Stimulated activated CD4-positive, alpha-beta T cell treated with anti-CD3 and anti-CD28 coated beads, Interleukin-15, amount 100 ng/mL, for 1 hour (primary cell): Measurements from ENCODE around the gene CENPC.
"Not testable (repeated sequence)": the region's sequence is repeated elsewhere in the genome, so short reads cannot be mapped to it uniquely, and the experiment has no call there.

ENCODE experiments used
- DNase-seq, 2 donors: peaks; one replicate each; pipeline ENCODE4 v3.0.0-alpha.2; 2020; ENCODE audit warnings: low read depth in 1 of 2, low spot score in 1 of 2

Gene CENPC

DNA sequence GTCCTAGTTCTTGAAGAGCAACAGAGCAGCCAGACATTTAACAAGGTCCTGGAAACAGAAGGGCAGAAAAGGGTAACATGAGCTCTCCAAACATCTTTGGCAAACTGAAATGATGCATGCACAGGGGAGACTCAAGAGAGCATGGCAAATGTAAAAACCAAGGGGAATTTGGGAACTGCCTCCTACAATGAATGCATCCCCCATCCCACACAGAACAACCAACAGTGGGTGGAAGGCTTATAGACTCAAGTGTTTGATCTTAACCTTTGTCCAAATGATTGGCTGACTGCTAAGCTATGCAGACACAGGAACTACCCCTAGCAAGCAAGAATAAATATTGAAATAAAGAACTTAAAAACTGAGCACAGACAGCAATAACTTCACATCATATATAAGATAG is 74.4 kb downstream of the CENPC start:
- no peak for DNase-seq

DNA sequence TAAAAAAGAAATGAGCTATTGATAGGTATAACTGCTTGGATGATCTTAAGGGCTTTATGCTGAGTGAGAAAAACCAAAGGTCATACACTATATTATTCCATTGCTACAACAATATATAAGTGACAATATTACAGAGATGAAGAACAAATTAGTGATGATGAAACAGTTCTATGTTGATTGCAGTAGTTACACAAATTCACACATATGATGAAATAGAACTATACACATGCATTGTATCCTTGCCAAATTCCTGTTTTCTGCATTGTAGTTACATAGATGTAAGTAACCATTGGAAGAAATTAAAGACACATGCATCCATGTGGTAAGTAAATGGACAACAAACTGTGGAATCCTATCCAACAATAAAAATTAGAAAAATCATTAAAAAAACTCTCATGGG is 76.5 kb downstream of the CENPC start:
- no peak for DNase-seq

DNA sequence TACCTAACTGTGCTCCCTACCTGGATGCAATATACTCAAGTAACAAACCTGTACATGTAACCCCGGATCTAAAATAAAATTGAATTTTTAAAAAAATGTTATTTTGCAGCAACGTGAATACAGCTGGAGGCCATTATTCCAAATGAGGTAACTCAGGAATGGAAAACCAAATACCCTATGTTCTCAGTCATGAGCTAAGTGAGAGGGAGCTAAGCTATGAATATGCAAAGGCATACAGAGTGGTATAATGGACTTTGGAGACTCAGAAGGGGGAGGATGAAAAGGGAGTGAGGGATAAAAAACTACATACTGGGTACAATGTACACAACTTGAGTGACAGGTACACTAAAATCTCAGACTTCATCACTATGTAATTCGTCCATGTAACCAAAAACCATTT is 78.6 kb downstream of the CENPC start:
- DNase-seq: no peak

DNA sequence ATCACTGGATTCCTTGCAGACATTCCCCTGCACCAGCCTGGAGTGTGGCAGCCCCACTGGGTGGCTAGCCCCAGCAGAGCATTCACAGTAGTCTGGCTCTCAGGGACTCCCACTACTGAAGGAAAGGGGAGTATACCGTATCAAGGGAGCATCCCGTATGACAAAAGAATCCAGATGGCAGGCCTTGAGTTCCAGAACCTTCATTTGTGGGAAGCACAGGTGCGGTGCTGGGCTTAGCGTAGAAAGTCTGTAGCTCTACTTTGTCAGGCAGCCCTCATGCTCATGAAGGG is 79.6 kb downstream of the CENPC start:
- DNase-seq: no peak

GRCh38 chr4:67465032-67465762 is 80.1 kb downstream of the CENPC start:
- no peak for DNase-seq

GRCh38 chr4:67460574-67460973 is 84.7 kb downstream of the CENPC start:
- DNase-seq: no peak

- DNase-seq: no peak
Observed at GRCh38 chr4:67459164-67459563, 86.1 kb downstream of the CENPC start.

DNA sequence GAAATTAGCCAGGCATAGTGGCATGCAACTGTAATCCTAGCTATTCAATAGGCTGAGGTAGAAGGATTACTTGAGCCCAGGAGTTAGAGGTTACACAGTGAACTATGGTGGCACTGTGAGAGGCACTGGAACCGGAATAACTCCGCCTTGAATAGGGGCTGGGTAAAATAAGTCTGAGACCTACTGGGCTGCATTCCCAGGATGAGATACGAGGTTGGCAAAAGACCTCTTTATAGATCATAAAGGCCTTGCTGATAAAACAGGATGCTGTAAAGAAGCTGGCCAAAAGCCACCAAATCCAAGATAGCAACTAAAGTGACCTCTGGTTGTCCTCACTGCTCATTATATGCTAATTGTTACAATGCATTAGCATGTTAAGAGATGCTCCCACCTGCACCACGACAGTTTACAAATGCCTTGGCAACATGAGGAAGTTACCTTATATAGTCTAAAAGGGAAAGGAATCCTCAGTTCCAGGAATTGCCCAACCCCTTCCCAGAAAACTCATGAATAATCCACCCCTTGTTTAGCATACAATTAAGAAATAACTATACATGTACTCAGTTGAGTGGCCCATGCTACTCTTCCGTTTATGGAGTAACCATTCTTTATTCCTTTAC is 88.6 kb downstream of the CENPC start:
- no peak for DNase-seq

DNA sequence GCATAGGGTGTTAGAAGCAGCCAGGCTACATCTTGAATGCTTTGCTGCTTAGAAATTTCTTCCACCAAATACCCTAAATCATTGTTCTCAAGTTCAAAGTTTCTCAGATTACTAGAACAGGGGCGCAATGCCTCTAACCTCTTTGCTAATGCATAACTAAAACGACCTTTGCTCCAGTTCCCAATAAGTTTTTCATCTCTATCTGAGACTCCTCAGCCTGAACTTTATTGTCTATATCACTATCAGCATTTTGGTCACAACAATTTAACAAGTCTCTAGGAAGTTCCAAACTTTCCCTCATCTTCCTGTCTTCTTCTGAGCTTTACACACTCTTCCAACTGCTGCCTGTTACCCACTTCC is 92.5 kb downstream of the CENPC start:
- not testable (repeated sequence) for DNase-seq

GRCh38 chr4:67452100-67452845 is 93.0 kb downstream of the CENPC start:
- no peak for DNase-seq

- DNase-seq: no peak
Observed at GRCh38 chr4:67451464-67451863, 93.8 kb downstream of the CENPC start.

DNA sequence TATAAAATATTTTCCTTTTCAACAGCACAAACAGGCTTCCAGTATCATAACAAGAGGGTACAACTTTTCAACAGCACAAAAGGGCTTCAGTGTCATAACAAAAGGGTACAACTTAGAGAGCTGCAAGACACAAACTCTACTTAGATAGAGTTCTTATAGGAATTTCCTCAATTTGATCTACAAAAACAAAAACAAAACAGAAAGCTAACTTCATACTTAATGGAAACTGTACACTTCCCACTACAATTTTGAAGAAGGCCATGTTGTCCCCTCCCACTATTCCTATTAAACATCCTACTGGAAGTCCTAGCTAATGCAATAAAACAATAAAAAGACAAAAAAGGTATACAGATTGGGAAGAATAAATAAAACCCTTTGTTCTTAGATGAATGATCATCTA is 96.7 kb downstream of the CENPC start:
- DNase-seq: no peak

DNA sequence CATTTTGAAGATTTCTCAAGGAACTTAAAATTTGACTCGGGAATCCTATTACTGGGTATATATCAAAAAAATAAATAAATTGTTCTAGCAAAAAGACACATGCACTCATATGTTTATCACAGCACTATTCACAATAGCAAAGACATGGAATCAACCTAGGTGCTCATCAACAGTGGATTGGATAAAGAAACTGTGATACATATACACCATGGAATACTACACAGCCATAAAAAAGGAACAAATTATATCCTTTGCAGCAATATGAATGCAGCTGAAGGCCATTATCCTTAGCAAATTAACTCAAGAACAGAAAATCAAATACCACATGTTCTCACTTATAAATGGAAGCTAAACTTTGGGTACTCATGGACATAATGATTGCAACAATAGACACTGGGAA is 97.4 kb downstream of the CENPC start:
- no peak for DNase-seq

DNA sequence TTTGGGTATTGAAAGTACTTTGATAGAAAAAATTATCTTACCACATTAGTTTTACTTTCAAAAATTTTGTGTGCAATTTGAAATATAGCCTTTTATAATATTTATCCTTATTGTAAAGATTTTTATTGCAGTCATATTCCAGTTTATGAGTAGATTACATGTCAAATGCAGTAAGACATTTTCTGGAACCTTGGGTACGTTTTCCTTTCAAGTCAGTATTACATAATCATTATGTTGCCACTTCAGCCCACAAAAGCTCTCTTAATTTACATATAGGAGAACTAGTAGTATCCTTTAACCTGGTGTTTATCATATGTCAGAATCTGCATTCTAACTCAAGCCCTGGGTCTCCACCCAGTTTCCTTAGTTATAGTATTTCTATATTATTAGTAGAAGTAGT is 98.5 kb downstream of the CENPC start:
- DNase-seq: no peak

- not testable (repeated sequence) for DNase-seq
Observed at GRCh38 chr4:67445881-67446280, 99.4 kb downstream of the CENPC start.

- DNase-seq: no peak
Observed at GRCh38 chr4:67438975-67439374, 106.3 kb downstream of the CENPC start.

- DNase-seq: no peak
Observed at GRCh38 chr4:67437974-67438713, 107.2 kb downstream of the CENPC start.

DNA sequence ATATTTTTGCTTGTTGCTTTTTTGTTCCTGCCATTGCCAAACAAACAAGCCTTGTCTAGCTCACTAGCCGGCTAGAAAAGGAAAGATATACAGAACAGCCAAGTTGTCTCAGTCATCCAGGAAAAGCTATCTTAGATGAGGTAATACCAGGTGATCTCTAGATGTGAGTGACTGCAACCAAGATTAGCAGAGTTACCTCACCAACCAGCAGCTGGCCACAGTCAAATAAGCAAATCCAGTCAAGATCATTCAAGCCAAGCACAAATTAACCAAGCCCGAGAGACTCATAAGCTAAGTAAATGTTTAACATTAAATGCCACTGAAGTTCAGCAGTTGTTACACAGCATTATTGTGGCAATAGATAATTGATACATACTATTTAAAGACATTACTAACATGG is 108.6 kb downstream of the CENPC start:
- DNase-seq: no peak

DNA sequence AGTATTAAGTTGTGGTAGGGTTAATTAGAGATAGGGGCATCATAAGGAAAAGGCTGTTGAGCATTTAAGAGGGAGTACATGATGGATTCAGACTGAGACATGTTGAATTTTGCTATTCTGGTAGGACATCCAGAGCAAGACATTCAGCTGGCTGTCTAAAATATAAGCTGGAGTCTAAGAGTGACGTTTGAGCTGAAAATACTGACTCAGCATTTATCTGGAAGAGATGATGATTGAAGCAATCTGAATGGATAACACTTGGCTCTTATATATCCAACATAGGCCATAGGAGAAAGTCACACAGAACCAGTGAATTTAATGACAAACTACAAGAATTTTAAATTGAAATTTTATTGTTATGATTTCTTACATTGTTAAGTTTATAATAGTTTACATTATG is 114.3 kb downstream of the CENPC start:
- DNase-seq: no peak

DNA sequence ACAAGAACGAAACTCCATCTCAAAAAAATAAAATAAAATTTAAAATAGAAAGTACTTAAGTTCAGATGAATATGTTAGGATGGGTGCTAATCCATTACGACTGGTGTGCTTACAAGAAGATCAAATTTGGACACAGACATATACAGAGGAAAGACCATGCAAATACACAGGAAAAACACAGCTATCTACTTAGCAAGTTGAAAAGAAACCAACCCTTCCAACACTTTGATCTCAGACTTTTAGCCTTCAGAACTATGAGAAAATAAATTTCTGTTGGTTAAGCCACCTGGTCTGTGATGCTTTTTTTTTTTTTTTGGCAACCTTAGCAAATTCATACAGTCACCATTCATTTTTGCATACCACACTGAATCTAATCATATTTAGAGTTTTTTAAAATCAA is 116.5 kb downstream of the CENPC start:
- DNase-seq: no peak
